HCT116 (cell line): Measurements from ENCODE around the gene SLC6A18. TPM values are rescaled to one million over a fixed set of nuclear protein-coding genes. Genes with fewer than 3 reads are reported as not detected.

ENCODE experiments used
- ATAC-seq: fragments of 200-7000 bp; cut with Tn5 transposase; 2 replicates; pipeline ENCODE4 v1.9.1; 2020; ENCODE audit warnings: mild to moderate bottlenecking, moderate library complexity
- BruUV-seq: library from RNA; stranded (reverse); fragments of 400-500 nt; replicated peaks from 2 replicates; lab custom pipeline; 2021; lab: Mats Ljungman, UMichigan
- CTCF ChIA-PET: fragments of 300-600 bp; sonication (Branson Sonifier 250); formaldehyde crosslinking; loops from one replicate; lab custom pipeline; 2021; ENCODE audit warnings: antibody characterized with exemption; lab: Charles Lee
- POLR2A ChIA-PET: fragments of 300-600, 350-600 bp; sonication (Branson Sonifier 250); formaldehyde crosslinking; loops from one replicate; lab custom pipeline; 2021; ENCODE audit warnings: antibody characterized with exemption; lab: Charles Lee
- RAD21 ChIA-PET, 2 experiments: fragments of 300-600 bp; sonication (Branson Sonifier 250); formaldehyde crosslinking; loops; one replicate each; lab custom pipeline; 2023; ENCODE audit warnings: low total read pairs in 2 of 2; ENCODE audit not compliant: uncharacterized antibody in 2 of 2, unreplicated experiment in 2 of 2, low non-redundant PET in 1 of 2; lab: Charles Lee
- DNase-seq: peaks from one replicate; pipeline ENCODE4 v3.0.0-alpha.2; 2010; ENCODE audit warnings: low read depth, low spot score
- H2AFZ ChIP-seq: fragments of 200-600 bp; shearing (Covaris generic), sonication (generic); 2 replicates; pipeline ENCODE4 v1.6.1; 2017; ENCODE audit warnings: low read depth, mixed run types, mixed read lengths, antibody characterized with exemption, low read length; ENCODE audit not compliant: poor library complexity, severe bottlenecking
- H3K27ac ChIP-seq: 2 replicates; pipeline ENCODE4 v1.5.1; 2012; ENCODE audit warnings: low read depth, low read length
- H3K27me3 ChIP-seq: fragments of 200-600 bp; sonication (generic); 2 replicates; pipeline ENCODE4 v1.6.1; 2016; ENCODE audit warnings: mixed run types, low read length, mixed read lengths; ENCODE audit not compliant: insufficient read depth
- H3K36me3 ChIP-seq, 2 experiments: fragments of 200-500 bp in 1 of 2; fragments of 200-600 bp in 1 of 2; sonication (Bioruptor generic) in 1 of 2; sonication (generic) in 1 of 2; 2 replicates each; pipeline versions ENCODE4 v1.5.1 to v1.6.1; 2014 to 2016; ENCODE audit warnings: low read length in 2 of 2, inconsistent platforms in 1 of 2, mixed read lengths in 1 of 2, mixed run types in 1 of 2; ENCODE audit not compliant: insufficient read depth in 2 of 2, control insufficient read depth in 1 of 2
- H3K4me1 ChIP-seq, 2 experiments: fragments of 200-600 bp in 1 of 2; sonication (generic) in 1 of 2; 2 replicates each; pipeline versions ENCODE4 v1.5.1 to v1.6.1; 2012 to 2017; ENCODE audit warnings: low read length in 2 of 2, inconsistent platforms in 1 of 2, mild to moderate bottlenecking in 1 of 2, mixed read lengths in 1 of 2, mixed run types in 1 of 2, moderate library complexity in 1 of 2; ENCODE audit not compliant: insufficient read depth in 2 of 2, control insufficient read depth in 1 of 2
- H3K4me2 ChIP-seq: fragments of 200-600 bp; sonication (generic); 2 replicates; pipeline ENCODE4 v1.6.1; 2017; ENCODE audit warnings: mixed run types, low read length, mixed read lengths
- H3K4me3 ChIP-seq, 2 experiments: fragments of 200-600 bp in 1 of 2; sonication (generic) in 1 of 2; replicated peaks in 1 of 2; 2 replicates each; pipeline ENCODE4 v1.5.1; 2011 to 2016; ENCODE audit warnings: low read length in 2 of 2, control low read depth in 1 of 2, low read depth in 1 of 2, mild to moderate bottlenecking in 1 of 2, mixed read lengths in 1 of 2, mixed run types in 1 of 2
- H3K79me2 ChIP-seq: fragments of 200-600 bp; sonication (generic); 2 replicates; pipeline ENCODE4 v1.6.1; 2017; ENCODE audit warnings: mild to moderate bottlenecking, mixed run types, low read length, moderate library complexity, mixed read lengths; ENCODE audit not compliant: insufficient read depth
- H3K9ac ChIP-seq: fragments of 200-600 bp; sonication (generic); 2 replicates; pipeline ENCODE4 v1.6.1; 2016; ENCODE audit warnings: low read length, mixed read lengths
- H3K9me2 ChIP-seq: fragments of 200-600 bp; sonication (generic), shearing (Covaris generic); 2 replicates; pipeline ENCODE4 v1.6.1; 2017; ENCODE audit warnings: mixed run types, mild to moderate bottlenecking, moderate library complexity; ENCODE audit not compliant: insufficient read depth
- H3K9me3 ChIP-seq, 2 experiments: fragments of 200-500 bp in 1 of 2; fragments of 200-600 bp in 1 of 2; sonication (Bioruptor generic) in 1 of 2; sonication (generic) in 1 of 2; 2 replicates each; pipeline ENCODE4 v1.6.1; 2014 to 2017; ENCODE audit warnings: low read length in 2 of 2, mixed read lengths in 2 of 2, inconsistent platforms in 1 of 2, low read depth in 1 of 2, mild to moderate bottlenecking in 1 of 2, mixed run types in 1 of 2, moderate library complexity in 1 of 2; ENCODE audit not compliant: control insufficient read depth in 1 of 2, insufficient read depth in 1 of 2
- H4K20me1 ChIP-seq: fragments of 200-600 bp; sonication (generic), shearing (Covaris generic); 2 replicates; pipeline ENCODE4 v1.6.1; 2017; ENCODE audit warnings: mixed run types, mild to moderate bottlenecking, moderate library complexity; ENCODE audit not compliant: insufficient read depth
- CBX3 ChIP-seq: IDR thresholded peaks from 2 replicates; pipeline ENCODE4 v1.6.1; 2012; ENCODE audit warnings: low read depth
- CEBPB ChIP-seq: IDR thresholded peaks from 2 replicates; pipeline ENCODE4 v1.6.1; 2012; ENCODE audit warnings: low read depth
- EGR1 ChIP-seq: IDR thresholded peaks from 2 replicates; pipeline ENCODE4 v1.6.1; 2012; ENCODE audit warnings: low read depth
- ELF1 ChIP-seq: IDR thresholded peaks from 2 replicates; pipeline ENCODE4 v1.6.1; 2012; ENCODE audit warnings: low read depth, borderline replicate concordance
- EZH2 ChIP-seq: fragments of 200-600 bp; sonication (generic); IDR thresholded peaks from 2 replicates; pipeline ENCODE4 v1.6.1; 2017; ENCODE audit warnings: antibody characterized with exemption, mixed run types
- FOSL1 ChIP-seq: IDR thresholded peaks from 2 replicates; pipeline ENCODE4 v1.6.1; 2012; ENCODE audit warnings: low read depth
- JUND ChIP-seq: IDR thresholded peaks from 2 replicates; pipeline ENCODE4 v1.6.1; 2012
- POLR2A ChIP-seq: IDR thresholded peaks from 2 replicates; pipeline ENCODE4 v1.7.0; 2011; ENCODE audit warnings: borderline replicate concordance; ENCODE audit not compliant: insufficient read depth, insufficient read length; ENCODE audit errors: extremely low read depth
- RAD21 ChIP-seq: IDR thresholded peaks from 2 replicates; pipeline ENCODE4 v1.6.1; 2012; ENCODE audit warnings: low read depth, mild to moderate bottlenecking
- SP1 ChIP-seq: IDR thresholded peaks from 2 replicates; pipeline ENCODE4 v1.6.1; 2012; ENCODE audit warnings: low read depth
- SRF ChIP-seq: IDR thresholded peaks from 2 replicates; pipeline ENCODE4 v1.6.1; 2012; ENCODE audit warnings: low read depth
- TCF7L2 ChIP-seq: IDR thresholded peaks from 2 replicates; pipeline ENCODE4 v1.7.0; 2011; ENCODE audit warnings: borderline replicate concordance, inconsistent platforms; ENCODE audit not compliant: insufficient read depth, insufficient read length; ENCODE audit errors: extremely low read depth
- ZFX ChIP-seq: fragments of 450-650 bp; IDR thresholded peaks from 2 replicates; pipeline ENCODE4 v1.6.1; 2017
- ZNF274 ChIP-seq: fragments of 200-500 bp; sonication (Bioruptor generic); IDR thresholded peaks from 2 replicates; pipeline ENCODE4 v1.6.1; 2014; ENCODE audit warnings: mild to moderate bottlenecking, low read depth, low read length, inconsistent platforms
- intact Hi-C: fragments of 100-400 bp; cut with micrococcal nuclease; formaldehyde crosslinking; loops from 2 replicates; pipeline ENCODE4 v1.10.0; 2022
- total RNA-seq: library from RNA; stranded (reverse); gene quantifications from one replicate; pipeline ENCODE4 v1.2.1, GENCODE V29; 2021; ENCODE audit not compliant: unreplicated experiment
- TF ChIP-seq, protein P1 (sequence below), 3 experiments: fragments of 200-600 bp in 1 of 3; sonication (generic) in 1 of 3; IDR thresholded peaks in 2 of 3; conservative IDR thresholded peaks in 1 of 3; 2 replicates each; pipeline ENCODE4 v1.5.1; 2012 to 2017; ENCODE audit warnings: low read depth in 2 of 3, low read length in 2 of 3, antibody characterized with exemption in 1 of 3, borderline replicate concordance in 1 of 3, control low read depth in 1 of 3, mild to moderate bottlenecking in 1 of 3, mixed read lengths in 1 of 3, mixed run types in 1 of 3, moderate library complexity in 1 of 3; ENCODE audit not compliant: insufficient read depth in 1 of 3
- TF ChIP-seq, protein P2 (sequence below): IDR thresholded peaks from 2 replicates; pipeline ENCODE4 v1.6.1; 2012
- TF ChIP-seq, protein P3 (sequence below): IDR thresholded peaks from 2 replicates; pipeline ENCODE4 v1.6.1; 2011; ENCODE audit warnings: mild to moderate bottlenecking, low read length, moderate library complexity; ENCODE audit not compliant: insufficient replicate concordance; ENCODE audit errors: extremely low read depth
- TF ChIP-seq, protein P4 (sequence below): IDR thresholded peaks from 2 replicates; pipeline ENCODE4 v1.6.1; 2012

Gene SLC6A18
- total RNA-seq, 1 experiment from 2014 or later: not detected

DNA sequence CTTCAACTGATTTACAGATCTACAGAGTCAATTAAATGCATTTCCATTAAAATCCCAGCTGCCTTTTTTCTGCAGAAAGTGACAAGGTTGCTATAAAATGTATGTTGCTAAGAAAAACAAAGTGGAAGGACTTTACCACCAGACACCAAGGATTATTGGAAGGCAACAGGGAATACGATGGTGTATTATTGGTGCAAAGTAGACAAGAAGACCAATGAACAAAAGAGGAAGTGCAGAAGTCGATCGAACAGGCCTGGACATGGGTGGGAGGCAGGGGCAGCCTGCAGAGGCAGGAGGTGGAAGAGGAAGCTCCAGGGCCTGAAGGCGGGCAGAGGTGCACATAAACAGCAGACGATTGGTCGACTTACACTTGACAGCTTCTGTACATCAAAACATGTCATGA lies 34.3 kb upstream of the SLC6A18 start:
- ATAC-seq: no peak
- CTCF ChIA-PET: interaction anchor here (1.0 kb wide), 1 partner anchor 14 kb away, joined by 3 read pairs; no protein-coding TSS in a partner anchor
- H3K9me2 ChIP-seq: no peaks in the 10 kb centered on the region

More for the DNA sequence above, 34.3 kb upstream of the SLC6A18 start:
- Histone ChIP-seq H3K27me3 (no peaks in the 10 kb centered on the region), H3K9ac (no peak overlapping the region), H2AFZ (no peak overlapping the region), H3K36me3 (no peaks in the 10 kb centered on the region), H3K79me2 (no peaks in the 10 kb centered on the region), H3K4me2 (no peak overlapping the region), H4K20me1 (no peaks in the 10 kb centered on the region), H3K9me3 (no peaks in the 10 kb centered on the region), H3K4me3 (no peak overlapping the region), H3K4me1 (no peaks in the 10 kb centered on the region), H3K27ac (no peak overlapping the region)
- POLR2A ChIA-PET: no interaction called here
- intact Hi-C loops: no loop called here
- TF ChIP-seq TCF7L2: no peak
- TF ChIP-seq ELF1: no peak
- TF ChIP-seq RAD21: no peak
- TF ChIP-seq, protein P1, sequence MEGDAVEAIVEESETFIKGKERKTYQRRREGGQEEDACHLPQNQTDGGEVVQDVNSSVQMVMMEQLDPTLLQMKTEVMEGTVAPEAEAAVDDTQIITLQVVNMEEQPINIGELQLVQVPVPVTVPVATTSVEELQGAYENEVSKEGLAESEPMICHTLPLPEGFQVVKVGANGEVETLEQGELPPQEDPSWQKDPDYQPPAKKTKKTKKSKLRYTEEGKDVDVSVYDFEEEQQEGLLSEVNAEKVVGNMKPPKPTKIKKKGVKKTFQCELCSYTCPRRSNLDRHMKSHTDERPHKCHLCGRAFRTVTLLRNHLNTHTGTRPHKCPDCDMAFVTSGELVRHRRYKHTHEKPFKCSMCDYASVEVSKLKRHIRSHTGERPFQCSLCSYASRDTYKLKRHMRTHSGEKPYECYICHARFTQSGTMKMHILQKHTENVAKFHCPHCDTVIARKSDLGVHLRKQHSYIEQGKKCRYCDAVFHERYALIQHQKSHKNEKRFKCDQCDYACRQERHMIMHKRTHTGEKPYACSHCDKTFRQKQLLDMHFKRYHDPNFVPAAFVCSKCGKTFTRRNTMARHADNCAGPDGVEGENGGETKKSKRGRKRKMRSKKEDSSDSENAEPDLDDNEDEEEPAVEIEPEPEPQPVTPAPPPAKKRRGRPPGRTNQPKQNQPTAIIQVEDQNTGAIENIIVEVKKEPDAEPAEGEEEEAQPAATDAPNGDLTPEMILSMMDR (IDR thresholded peaks at IDR 0.05 in 2 of 3, conservative IDR thresholded peaks at IDR 0.05 in 1 of 3; ENCODE audit: borderline replicate concordance in 1 of 3, insufficient read depth in 1 of 3, low read depth in 2 of 3, low read length in 2 of 3): no peak
- no peak for TF ChIP-seq FOSL1
- TF ChIP-seq, protein P2, sequence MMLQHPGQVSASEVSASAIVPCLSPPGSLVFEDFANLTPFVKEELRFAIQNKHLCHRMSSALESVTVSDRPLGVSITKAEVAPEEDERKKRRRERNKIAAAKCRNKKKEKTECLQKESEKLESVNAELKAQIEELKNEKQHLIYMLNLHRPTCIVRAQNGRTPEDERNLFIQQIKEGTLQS: no peak
- no peak for TF ChIP-seq SP1
- TF ChIP-seq SRF: no peak
- no peak for TF ChIP-seq EGR1
- TF ChIP-seq POLR2A: no peak
- no peak for TF ChIP-seq CBX3
- TF ChIP-seq CEBPB: no peak
- TF ChIP-seq, protein P3, sequence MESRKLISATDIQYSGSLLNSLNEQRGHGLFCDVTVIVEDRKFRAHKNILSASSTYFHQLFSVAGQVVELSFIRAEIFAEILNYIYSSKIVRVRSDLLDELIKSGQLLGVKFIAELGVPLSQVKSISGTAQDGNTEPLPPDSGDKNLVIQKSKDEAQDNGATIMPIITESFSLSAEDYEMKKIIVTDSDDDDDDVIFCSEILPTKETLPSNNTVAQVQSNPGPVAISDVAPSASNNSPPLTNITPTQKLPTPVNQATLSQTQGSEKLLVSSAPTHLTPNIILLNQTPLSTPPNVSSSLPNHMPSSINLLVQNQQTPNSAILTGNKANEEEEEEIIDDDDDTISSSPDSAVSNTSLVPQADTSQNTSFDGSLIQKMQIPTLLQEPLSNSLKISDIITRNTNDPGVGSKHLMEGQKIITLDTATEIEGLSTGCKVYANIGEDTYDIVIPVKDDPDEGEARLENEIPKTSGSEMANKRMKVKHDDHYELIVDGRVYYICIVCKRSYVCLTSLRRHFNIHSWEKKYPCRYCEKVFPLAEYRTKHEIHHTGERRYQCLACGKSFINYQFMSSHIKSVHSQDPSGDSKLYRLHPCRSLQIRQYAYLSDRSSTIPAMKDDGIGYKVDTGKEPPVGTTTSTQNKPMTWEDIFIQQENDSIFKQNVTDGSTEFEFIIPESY: no peak
- TF ChIP-seq, protein P4, sequence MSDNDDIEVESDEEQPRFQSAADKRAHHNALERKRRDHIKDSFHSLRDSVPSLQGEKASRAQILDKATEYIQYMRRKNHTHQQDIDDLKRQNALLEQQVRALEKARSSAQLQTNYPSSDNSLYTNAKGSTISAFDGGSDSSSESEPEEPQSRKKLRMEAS: no peak
- no peak for TF ChIP-seq ZNF274
- TF ChIP-seq JUND: no peak
- TF ChIP-seq EZH2: no peak
- TF ChIP-seq ZFX: no peak
- RAD21 ChIA-PET: no interaction called here
- BruUV-seq: no TSS peak
- DNase-seq: no peak
